Measurements from ENCODE around the gene MYL5.
"Not testable (repeated sequence)": the region's sequence is repeated elsewhere in the genome, so short reads cannot be mapped to it uniquely, and the experiment has no call there.

MYL5 gene
- 7.5 to 29.3 (median 9.1) reads per million in 3 experiments for total RNA-seq

GRCh38 chr4:674172-675035 is at the start of gene MYL5, which contains the start of gene ATP5ME:
Gene MYL5, plus strand, starts transcription at chr4:674542. Its CDS starts 3,485 bp downstream, at chr4:678027.
Gene ATP5ME, minus strand, starts transcription at chr4:674276. Its CDS starts 29 bp downstream, at chr4:674247.
- DNase-seq: peak; percentile 98

GRCh38 chr4:624705-625590 is 49.4 kb upstream of the MYL5 start, which contains the start of gene PDE6B:
Gene PDE6B, plus strand, starts transcription at chr4:625573. Its CDS starts 54 bp downstream, at chr4:625627.
- DNase-seq: no peak

GRCh38 chr4:625631-626161 is 48.6 kb upstream of the MYL5 start:
- no peak for DNase-seq

GRCh38 chr4:626201-627091 is 47.9 kb upstream of the MYL5 start:
- no peak for DNase-seq

GRCh38 chr4:627347-628125 is 46.8 kb upstream of the MYL5 start:
- no peak for DNase-seq

- DNase-seq: no peak
Measured at GRCh38 chr4:628311-628741, 46.0 kb upstream of the MYL5 start.

GRCh38 chr4:628821-629635 is 45.3 kb upstream of the MYL5 start:
- DNase-seq: no peak

- no peak for DNase-seq
Measured at GRCh38 chr4:629636-629914, 44.8 kb upstream of the MYL5 start.

GRCh38 chr4:629915-630641 is 44.3 kb upstream of the MYL5 start:
- no peak for DNase-seq

- no peak for DNase-seq
Measured at GRCh38 chr4:630656-631055, 43.7 kb upstream of the MYL5 start.

- DNase-seq: no peak
Measured at GRCh38 chr4:632196-632790, 42.0 kb upstream of the MYL5 start.

GRCh38 chr4:632926-633325 is 41.4 kb upstream of the MYL5 start:
- DNase-seq: no peak

- no peak for DNase-seq
Measured at GRCh38 chr4:633406-633805, 40.9 kb upstream of the MYL5 start.

GRCh38 chr4:633976-634598 is 40.3 kb upstream of the MYL5 start:
- no peak for DNase-seq

- no peak for DNase-seq
Measured at GRCh38 chr4:634599-634985, 39.8 kb upstream of the MYL5 start.

- not testable (repeated sequence) for DNase-seq
Measured at GRCh38 chr4:635066-635835, 39.1 kb upstream of the MYL5 start.

- DNase-seq: no peak
Measured at GRCh38 chr4:635851-636627, 38.3 kb upstream of the MYL5 start.

Measured in central memory CD4-positive, alpha-beta T cell (primary cell).